Measurements from ENCODE around the gene AKTIP. TPM values are rescaled to one million over a fixed set of nuclear protein-coding genes. Genes with fewer than 3 reads are reported as not detected.
A peak's percentile ranks its signal among the peaks of the same experiment; 100 is the strongest.

The AKTIP gene
- polyA plus RNA-seq, 1 donor from 2014 or later, result 68.6 TPM

DNA sequence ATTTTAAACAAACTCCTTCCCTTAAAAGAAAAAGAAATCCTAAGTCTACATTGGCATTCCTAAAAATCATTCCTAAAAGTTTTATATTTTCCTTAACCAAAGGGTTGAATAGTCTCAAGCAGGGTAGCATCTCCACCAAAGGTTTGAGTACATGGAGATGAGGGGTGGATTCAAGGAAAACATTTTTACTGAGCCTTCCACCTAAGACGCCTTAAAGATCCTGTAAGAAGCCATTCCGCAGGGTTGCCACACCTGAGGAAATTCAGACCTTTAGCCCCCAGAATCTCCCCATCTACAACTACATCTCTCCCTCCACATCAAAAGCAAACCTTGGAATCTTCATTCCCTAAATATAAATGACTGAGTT, 7.7 kb upstream of the AKTIP start:
- no peaks in the 10 kb centered on the region for H3F3A ChIP-seq (ENCODE audit: insufficient read depth, low read length, poor library complexity, severe bottlenecking)
- no peaks in the 10 kb centered on the region for H4K20me1 ChIP-seq (ENCODE audit: insufficient read depth)
- no peak overlapping the region for H3K9ac ChIP-seq (ENCODE audit: low read length)
- no peak overlapping the region for H3K4me2 ChIP-seq (ENCODE audit: low read length)
- H3K27ac ChIP-seq (ENCODE audit: low read length), result no peak overlapping the region
- H2AFZ ChIP-seq (ENCODE audit: low read depth, low read length), result no peak overlapping the region
- TF ChIP-seq POLR2AphosphoS5 (IDR thresholded peaks at IDR 0.05) (no peak), EZH2 (IDR thresholded peaks at IDR 0.05; ENCODE audit: borderline replicate concordance, insufficient read depth, low read length, poor library complexity, severe bottlenecking) (no peak), SMC3 (conservative IDR thresholded peaks at IDR 0.05; ENCODE audit: poor library complexity) (peak; percentile 6)
- no peaks in the 10 kb centered on the region for H3K27me3 ChIP-seq (ENCODE audit: insufficient read depth, low read depth, low read length)
- no peaks in the 10 kb centered on the region for H3K79me2 ChIP-seq (replicated peaks; ENCODE audit: insufficient read depth, low read length)
- no peak overlapping the region for H3K4me3 ChIP-seq (ENCODE audit: low read length)
- H3K36me3 ChIP-seq (ENCODE audit: insufficient read depth, low read length), result no peaks in the 10 kb centered on the region
- no peaks in the 10 kb centered on the region for H3K9me2 ChIP-seq (ENCODE audit: insufficient read depth, low read length)
- no peaks in the 10 kb centered on the region for H3K9me3 ChIP-seq (ENCODE audit: low read length)

DNA sequence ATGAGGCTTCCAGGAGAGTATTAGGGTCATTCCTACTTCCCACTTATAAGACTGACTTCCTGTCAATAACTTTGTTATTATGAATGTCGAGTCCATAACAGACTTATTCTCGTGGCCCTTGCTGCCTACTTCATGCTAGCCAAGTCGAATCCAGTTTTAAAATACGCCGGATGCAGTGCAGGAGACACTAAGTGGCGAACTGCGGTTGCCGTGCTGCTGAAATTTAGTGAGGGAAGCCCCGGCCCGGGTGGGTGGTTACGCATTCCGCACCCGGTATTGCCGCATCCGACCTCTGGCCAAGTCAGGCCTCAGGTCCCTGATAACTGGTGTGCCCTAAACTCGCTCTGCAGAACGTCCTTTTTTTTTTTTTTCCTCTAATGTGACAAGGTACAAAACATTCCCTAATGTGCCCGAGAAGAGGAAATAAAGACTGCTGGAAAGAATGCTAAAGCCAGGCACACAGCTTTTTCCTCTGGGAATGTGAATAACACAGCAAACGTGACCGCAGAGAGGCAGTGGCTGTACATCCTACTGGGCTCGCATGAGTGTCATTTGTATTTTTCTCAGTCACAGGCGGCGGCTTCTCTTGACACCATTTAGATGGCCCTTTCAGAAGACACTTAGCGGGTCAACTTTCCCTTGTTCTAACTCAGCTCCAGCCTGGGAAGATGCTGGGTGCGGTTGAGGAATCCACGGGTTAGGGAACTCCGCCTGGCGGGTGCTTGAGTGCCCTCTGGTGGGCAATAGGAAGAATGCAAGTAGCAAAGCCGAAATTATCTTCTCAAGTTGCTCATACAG, 7.1 kb upstream of the AKTIP start:
- Histone ChIP-seq H3K27ac (ENCODE audit: low read length) (no peak overlapping the region), H3K9ac (ENCODE audit: low read length) (no peak overlapping the region), H3K27me3 (ENCODE audit: insufficient read depth, low read depth, low read length) (no peaks in the 10 kb centered on the region), H3K36me3 (ENCODE audit: insufficient read depth, low read length) (no peaks in the 10 kb centered on the region), H3K9me2 (ENCODE audit: insufficient read depth, low read length) (no peaks in the 10 kb centered on the region), H4K20me1 (ENCODE audit: insufficient read depth) (no peaks in the 10 kb centered on the region), H3K9me3 (ENCODE audit: low read length) (no peaks in the 10 kb centered on the region), H3K4me3 (ENCODE audit: low read length) (no peak overlapping the region), H3F3A (ENCODE audit: insufficient read depth, low read length, poor library complexity, severe bottlenecking) (no peaks in the 10 kb centered on the region), H3K79me2 (replicated peaks; ENCODE audit: insufficient read depth, low read length) (no peaks in the 10 kb centered on the region), H3K4me2 (ENCODE audit: low read length) (no peak overlapping the region), H2AFZ (ENCODE audit: low read depth, low read length) (no peak overlapping the region)
- no peak for TF ChIP-seq POLR2AphosphoS5 (IDR thresholded peaks at IDR 0.05)
- no peak for TF ChIP-seq MXI1 (conservative IDR thresholded peaks at IDR 0.05; ENCODE audit: poor library complexity, severe bottlenecking)
- TF ChIP-seq SMC3 (conservative IDR thresholded peaks at IDR 0.05; ENCODE audit: poor library complexity), result peak; percentile 72
- TF ChIP-seq, protein P1, sequence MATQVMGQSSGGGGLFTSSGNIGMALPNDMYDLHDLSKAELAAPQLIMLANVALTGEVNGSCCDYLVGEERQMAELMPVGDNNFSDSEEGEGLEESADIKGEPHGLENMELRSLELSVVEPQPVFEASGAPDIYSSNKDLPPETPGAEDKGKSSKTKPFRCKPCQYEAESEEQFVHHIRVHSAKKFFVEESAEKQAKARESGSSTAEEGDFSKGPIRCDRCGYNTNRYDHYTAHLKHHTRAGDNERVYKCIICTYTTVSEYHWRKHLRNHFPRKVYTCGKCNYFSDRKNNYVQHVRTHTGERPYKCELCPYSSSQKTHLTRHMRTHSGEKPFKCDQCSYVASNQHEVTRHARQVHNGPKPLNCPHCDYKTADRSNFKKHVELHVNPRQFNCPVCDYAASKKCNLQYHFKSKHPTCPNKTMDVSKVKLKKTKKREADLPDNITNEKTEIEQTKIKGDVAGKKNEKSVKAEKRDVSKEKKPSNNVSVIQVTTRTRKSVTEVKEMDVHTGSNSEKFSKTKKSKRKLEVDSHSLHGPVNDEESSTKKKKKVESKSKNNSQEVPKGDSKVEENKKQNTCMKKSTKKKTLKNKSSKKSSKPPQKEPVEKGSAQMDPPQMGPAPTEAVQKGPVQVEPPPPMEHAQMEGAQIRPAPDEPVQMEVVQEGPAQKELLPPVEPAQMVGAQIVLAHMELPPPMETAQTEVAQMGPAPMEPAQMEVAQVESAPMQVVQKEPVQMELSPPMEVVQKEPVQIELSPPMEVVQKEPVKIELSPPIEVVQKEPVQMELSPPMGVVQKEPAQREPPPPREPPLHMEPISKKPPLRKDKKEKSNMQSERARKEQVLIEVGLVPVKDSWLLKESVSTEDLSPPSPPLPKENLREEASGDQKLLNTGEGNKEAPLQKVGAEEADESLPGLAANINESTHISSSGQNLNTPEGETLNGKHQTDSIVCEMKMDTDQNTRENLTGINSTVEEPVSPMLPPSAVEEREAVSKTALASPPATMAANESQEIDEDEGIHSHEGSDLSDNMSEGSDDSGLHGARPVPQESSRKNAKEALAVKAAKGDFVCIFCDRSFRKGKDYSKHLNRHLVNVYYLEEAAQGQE (IDR thresholded peaks at IDR 0.05; ENCODE audit: borderline replicate concordance), result no peak
- no peak for TF ChIP-seq EZH2 (IDR thresholded peaks at IDR 0.05; ENCODE audit: borderline replicate concordance, insufficient read depth, low read length, poor library complexity, severe bottlenecking)
- TF ChIP-seq, protein P2, sequence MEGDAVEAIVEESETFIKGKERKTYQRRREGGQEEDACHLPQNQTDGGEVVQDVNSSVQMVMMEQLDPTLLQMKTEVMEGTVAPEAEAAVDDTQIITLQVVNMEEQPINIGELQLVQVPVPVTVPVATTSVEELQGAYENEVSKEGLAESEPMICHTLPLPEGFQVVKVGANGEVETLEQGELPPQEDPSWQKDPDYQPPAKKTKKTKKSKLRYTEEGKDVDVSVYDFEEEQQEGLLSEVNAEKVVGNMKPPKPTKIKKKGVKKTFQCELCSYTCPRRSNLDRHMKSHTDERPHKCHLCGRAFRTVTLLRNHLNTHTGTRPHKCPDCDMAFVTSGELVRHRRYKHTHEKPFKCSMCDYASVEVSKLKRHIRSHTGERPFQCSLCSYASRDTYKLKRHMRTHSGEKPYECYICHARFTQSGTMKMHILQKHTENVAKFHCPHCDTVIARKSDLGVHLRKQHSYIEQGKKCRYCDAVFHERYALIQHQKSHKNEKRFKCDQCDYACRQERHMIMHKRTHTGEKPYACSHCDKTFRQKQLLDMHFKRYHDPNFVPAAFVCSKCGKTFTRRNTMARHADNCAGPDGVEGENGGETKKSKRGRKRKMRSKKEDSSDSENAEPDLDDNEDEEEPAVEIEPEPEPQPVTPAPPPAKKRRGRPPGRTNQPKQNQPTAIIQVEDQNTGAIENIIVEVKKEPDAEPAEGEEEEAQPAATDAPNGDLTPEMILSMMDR (IDR thresholded peaks at IDR 0.05; ENCODE audit: poor library complexity, severe bottlenecking), result peak; percentile 85
- peak; percentile 69 for TF ChIP-seq RAD21 (conservative IDR thresholded peaks at IDR 0.05)
- TF ChIP-seq EP300 (conservative IDR thresholded peaks at IDR 0.05; ENCODE audit: poor library complexity, severe bottlenecking), result no peak
- TF ChIP-seq TAF1 (IDR thresholded peaks at IDR 0.05; ENCODE audit: low read depth), result no peak

Data from neural cell (in vitro differentiated cells).